Measurements from ENCODE around the gene NRL.

DNA sequence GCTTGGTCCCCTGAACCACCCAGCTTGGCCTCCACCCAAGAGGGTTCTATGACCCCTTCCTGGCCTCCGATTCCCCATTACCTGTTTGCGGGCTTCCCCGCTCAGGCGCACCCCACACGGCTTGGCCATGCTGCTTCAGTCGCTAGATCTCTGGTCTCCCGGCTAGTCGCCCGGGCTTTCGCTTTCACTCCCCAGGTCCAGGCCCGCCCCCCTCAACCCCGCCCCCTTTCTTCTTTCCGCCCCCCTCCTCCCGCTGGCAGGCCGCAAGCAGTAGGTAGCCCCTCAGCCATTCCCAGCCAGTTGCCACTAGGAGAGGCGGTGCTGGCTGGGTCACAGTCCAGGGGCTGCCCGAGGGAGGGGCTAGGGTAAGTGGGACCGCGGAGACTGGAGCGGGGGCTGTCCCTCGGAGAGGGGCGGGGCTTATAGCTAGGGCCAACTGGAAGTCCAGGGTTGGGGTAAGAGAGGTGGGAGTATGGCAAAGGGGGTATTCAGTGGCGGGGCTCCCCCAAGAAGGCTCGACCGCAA is 31.8 kb upstream of the NRL start, which contains the start of gene PSME2:
- TF ChIP-seq, protein P1, sequence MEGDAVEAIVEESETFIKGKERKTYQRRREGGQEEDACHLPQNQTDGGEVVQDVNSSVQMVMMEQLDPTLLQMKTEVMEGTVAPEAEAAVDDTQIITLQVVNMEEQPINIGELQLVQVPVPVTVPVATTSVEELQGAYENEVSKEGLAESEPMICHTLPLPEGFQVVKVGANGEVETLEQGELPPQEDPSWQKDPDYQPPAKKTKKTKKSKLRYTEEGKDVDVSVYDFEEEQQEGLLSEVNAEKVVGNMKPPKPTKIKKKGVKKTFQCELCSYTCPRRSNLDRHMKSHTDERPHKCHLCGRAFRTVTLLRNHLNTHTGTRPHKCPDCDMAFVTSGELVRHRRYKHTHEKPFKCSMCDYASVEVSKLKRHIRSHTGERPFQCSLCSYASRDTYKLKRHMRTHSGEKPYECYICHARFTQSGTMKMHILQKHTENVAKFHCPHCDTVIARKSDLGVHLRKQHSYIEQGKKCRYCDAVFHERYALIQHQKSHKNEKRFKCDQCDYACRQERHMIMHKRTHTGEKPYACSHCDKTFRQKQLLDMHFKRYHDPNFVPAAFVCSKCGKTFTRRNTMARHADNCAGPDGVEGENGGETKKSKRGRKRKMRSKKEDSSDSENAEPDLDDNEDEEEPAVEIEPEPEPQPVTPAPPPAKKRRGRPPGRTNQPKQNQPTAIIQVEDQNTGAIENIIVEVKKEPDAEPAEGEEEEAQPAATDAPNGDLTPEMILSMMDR (IDR thresholded peaks at IDR 0.05) = no peak
- peak in 2 of 4 donors; percentile 27 to 36 for TF ChIP-seq POLR2A (IDR thresholded peaks at IDR 0.05)
